Lung (tissue), 12 donors: ENCODE data around the gene LRRC8E. TPM values are rescaled to one million over a fixed set of nuclear protein-coding genes. Genes with fewer than 3 reads are reported as not detected.

Source experiments
- ATAC-seq: fragments of 200-7000 bp; cut with Tn5 transposase; one replicate; pipeline ENCODE4 v1.9.1; 2020; ENCODE audit warnings: moderate number of reproducible peaks; ENCODE audit not compliant: insufficient read depth, low FRiP score
- DNase-seq, 3 donors: peaks; one replicate each; pipeline ENCODE4 v3.0.0-alpha.2; 2013 to 2017
- H3K27ac ChIP-seq, 2 donors: one replicate each; pipeline ENCODE4 v1.5.1; 2013; ENCODE audit warnings: mild to moderate bottlenecking in 2 of 2, moderate library complexity in 2 of 2, control low read depth in 1 of 2, inconsistent platforms in 1 of 2, low read depth in 1 of 2, low read length in 1 of 2
- H3K27me3 ChIP-seq, 3 donors: one replicate each; pipeline ENCODE4 v1.5.1; 2013; ENCODE audit warnings: low read length in 2 of 3; ENCODE audit not compliant: control insufficient read depth in 3 of 3, insufficient read depth in 3 of 3
- H3K36me3 ChIP-seq, 4 donors: one replicate each; pipeline ENCODE4 v1.5.1; 2013; ENCODE audit warnings: low read length in 4 of 4, mild to moderate bottlenecking in 1 of 4, moderate library complexity in 1 of 4; ENCODE audit not compliant: control insufficient read depth in 4 of 4, insufficient read depth in 4 of 4
- H3K4me1 ChIP-seq, 5 donors: one replicate each; pipeline ENCODE4 v1.5.1; 2013; ENCODE audit warnings: low read length in 5 of 5, mild to moderate bottlenecking in 2 of 5, moderate library complexity in 1 of 5; ENCODE audit not compliant: control insufficient read depth in 5 of 5, insufficient read depth in 5 of 5
- H3K4me3 ChIP-seq: one replicate; pipeline ENCODE4 v1.5.1; 2013; ENCODE audit warnings: mild to moderate bottlenecking, control low read depth, moderate library complexity
- H3K9ac ChIP-seq, 2 donors: one replicate each; pipeline ENCODE4 v1.5.1; 2013; ENCODE audit warnings: low read length in 2 of 2, control low read depth in 1 of 2; ENCODE audit not compliant: insufficient read depth in 1 of 2
- H3K9me3 ChIP-seq, 4 donors: one replicate each; pipeline ENCODE4 v1.5.1; 2013; ENCODE audit warnings: low read length in 3 of 4, mild to moderate bottlenecking in 1 of 4, moderate library complexity in 1 of 4; ENCODE audit not compliant: control insufficient read depth in 4 of 4, insufficient read depth in 3 of 4
- WGBS, 2 donors: extraction: QIAGEN DNeasy Blood & Tissue Kit; methylation state at CpG; one replicate each; pipeline ENCODE4 v1.1.7; 2013; 5-methylcytosine and 5-hydroxymethylcytosine counted together
- polyA plus RNA-seq, 2 donors: library from polyadenylated mRNA; stranded (reverse); fragments of 200-250 nt; gene quantifications; one replicate each; pipeline ENCODE4 v1.2.1, GENCODE V29; 2013
- total RNA-seq, 2 donors: library from RNA; depleted of rRNA in 1 of 2; stranded (reverse); fragments of >200 nt in 1 of 2; gene quantifications; one replicate each; pipeline ENCODE4 v1.2.1, GENCODE V29; 2014 to 2021
- TF ChIP-seq, protein P1 (sequence below): IDR thresholded peaks from 2 replicates; pipeline ENCODE4 v1.5.1; 2012; ENCODE audit warnings: mild to moderate bottlenecking; ENCODE audit errors: control extremely low read depth, extremely low read depth
- donor health status: control.
- donor health status: control.
- donor health status: Bipolar disorder and iron deficiency.
- donor health status: healthy.
- donor health status: DM: yes; HTN: yes; CAD: no.

The LRRC8E gene
- total and polyA plus RNA-seq, 4 donors, result 3.7 to 8.6 (median 5.3) TPM

DNA sequence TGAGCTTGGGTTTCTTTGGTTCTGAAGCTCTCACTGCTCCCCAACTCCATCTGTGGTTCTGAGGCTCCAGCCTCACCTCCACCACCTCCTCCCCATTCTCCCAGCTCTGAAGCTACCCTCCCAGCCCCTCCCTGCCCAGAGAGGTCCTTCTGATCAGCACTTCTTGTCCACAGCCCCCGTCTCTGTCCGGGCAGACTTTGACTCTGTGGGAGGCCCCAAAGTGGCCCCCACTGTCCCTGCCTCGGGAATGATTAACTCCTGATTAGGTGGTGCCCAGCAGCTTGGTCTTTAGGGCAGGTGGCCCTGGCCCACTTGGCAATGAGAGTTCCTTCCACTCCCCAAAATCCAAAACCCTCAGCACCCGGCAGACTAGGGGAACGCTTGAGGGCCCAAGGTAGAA lies 43.9 kb upstream of the LRRC8E start:
- 84 to 95% methylated on average over 5 of the region's 5 CpGs for WGBS, 2 donors
- Histone ChIP-seq H3K4me1 (peaks cover 0 to 6% (median 0%) of the 10 kb centered on the region in 5 donors), H3K9ac (no peak overlapping the region), H3K27me3 (no peaks in the 10 kb centered on the region), H3K4me3 (no peak overlapping the region), H3K9me3 (no peaks in the 10 kb centered on the region), H3K36me3 (peaks cover 0 to 5% (median 0%) of the 10 kb centered on the region in 4 donors), H3K27ac (no peak overlapping the region)
- no peak for DNase-seq
- no peak for ATAC-seq
- TF ChIP-seq, protein P1, sequence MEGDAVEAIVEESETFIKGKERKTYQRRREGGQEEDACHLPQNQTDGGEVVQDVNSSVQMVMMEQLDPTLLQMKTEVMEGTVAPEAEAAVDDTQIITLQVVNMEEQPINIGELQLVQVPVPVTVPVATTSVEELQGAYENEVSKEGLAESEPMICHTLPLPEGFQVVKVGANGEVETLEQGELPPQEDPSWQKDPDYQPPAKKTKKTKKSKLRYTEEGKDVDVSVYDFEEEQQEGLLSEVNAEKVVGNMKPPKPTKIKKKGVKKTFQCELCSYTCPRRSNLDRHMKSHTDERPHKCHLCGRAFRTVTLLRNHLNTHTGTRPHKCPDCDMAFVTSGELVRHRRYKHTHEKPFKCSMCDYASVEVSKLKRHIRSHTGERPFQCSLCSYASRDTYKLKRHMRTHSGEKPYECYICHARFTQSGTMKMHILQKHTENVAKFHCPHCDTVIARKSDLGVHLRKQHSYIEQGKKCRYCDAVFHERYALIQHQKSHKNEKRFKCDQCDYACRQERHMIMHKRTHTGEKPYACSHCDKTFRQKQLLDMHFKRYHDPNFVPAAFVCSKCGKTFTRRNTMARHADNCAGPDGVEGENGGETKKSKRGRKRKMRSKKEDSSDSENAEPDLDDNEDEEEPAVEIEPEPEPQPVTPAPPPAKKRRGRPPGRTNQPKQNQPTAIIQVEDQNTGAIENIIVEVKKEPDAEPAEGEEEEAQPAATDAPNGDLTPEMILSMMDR, result no peak

DNA sequence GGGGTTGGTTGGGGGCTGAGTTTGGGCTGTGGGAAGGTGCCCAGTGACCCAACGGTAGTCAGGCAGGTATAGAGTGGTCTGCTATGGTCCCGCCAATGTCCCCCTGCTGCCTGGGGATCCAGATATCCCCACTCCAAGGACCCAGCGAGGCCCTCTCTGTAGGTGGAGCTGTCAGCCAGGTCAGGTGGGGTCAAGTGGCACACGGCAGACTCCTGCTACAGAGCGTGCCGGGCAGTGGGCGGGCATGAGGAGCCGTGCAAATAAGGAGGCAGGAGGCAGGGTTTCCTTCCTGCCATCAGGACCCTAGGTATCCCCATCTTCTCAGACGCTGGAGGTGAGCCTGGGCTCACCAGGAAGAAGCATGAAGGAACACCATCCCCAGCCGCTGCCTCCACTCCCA lies 43.4 kb upstream of the LRRC8E start:
- Histone ChIP-seq H3K9me3 (no peaks in the 10 kb centered on the region), H3K36me3 (peaks cover 0 to 5% (median 0%) of the 10 kb centered on the region in 4 donors), H3K4me3 (no peak overlapping the region), H3K27me3 (no peaks in the 10 kb centered on the region), H3K27ac (no peak overlapping the region), H3K9ac (no peak overlapping the region), H3K4me1 (peaks cover 0 to 6% (median 0%) of the 10 kb centered on the region in 5 donors)
- no peak for ATAC-seq
- no peak for DNase-seq
- WGBS, 2 donors, result 76 to 89% methylated on average over 10 of the region's 10 CpGs
- TF ChIP-seq, protein P1, result no peak

DNA sequence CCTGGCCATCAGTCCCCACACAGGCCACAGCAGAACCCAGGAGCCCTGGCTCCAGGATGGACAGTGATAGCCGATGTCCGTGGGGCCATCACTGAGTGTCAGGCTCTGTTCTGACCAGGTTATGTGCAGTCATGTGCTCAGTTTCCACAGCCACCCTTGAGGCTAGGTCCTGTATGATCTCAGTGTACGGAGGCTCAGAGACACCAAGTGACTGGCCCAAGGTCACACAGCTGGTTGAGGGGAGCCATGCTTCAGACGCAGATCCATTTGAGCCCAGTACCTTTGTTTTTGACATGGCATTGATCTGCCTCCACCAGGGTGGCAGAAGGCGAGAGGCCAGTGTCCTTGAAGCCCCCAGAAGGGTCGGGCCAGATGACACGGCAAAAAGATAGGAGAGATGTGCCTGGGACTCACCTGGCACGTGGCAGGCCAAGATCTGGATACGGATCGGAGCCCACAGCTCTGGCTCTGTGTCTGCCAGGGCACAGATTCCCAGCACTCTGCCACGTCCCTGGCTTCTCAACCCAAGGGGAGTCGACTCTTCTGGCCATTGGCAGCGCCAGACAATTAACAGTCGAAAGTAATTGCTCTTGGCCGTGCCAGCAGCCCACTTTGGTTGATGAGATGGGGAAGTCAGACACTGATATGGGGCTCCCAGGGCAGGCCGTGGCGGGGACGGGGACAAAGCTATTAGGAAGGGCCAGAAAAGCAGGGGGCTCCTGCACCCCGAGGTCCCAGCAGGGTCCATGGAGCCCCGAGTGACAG lies 42.7 kb upstream of the LRRC8E start:
- DNase-seq (peak in 1 of 3 donors; percentile 5), ATAC-seq (no peak)
- H3K9ac ChIP-seq, result no peak overlapping the region
- H3K4me1 ChIP-seq, result peaks cover 0 to 6% (median 0%) of the 10 kb centered on the region in 5 donors
- no peaks in the 10 kb centered on the region for H3K27me3 ChIP-seq
- peaks cover 0 to 5% (median 0%) of the 10 kb centered on the region in 4 donors for H3K36me3 ChIP-seq
- no peak overlapping the region for H3K27ac ChIP-seq
- TF ChIP-seq, protein P1, result no peak
- H3K9me3 ChIP-seq, result no peaks in the 10 kb centered on the region
- no peak overlapping the region for H3K4me3 ChIP-seq
- WGBS, 2 donors, result 92 to 93% methylated on average over 17 to 20 of the region's 20 CpGs
